B cell (primary cell): ENCODE results near the gene NTM. TPM values are rescaled to one million over a fixed set of nuclear protein-coding genes. Genes with fewer than 3 reads are reported as not detected.

Experiments
- ATAC-seq: fragments of 200-7000 bp; cut with Tn5 transposase; one replicate; pipeline ENCODE4 v1.10.0; 2021; ENCODE audit warnings: low read depth, mild to moderate bottlenecking, moderate number of reproducible peaks, moderate library complexity
- CTCF ChIA-PET: fragments of 350-600 bp; sonication (Branson Sonifier 250); formaldehyde crosslinking; loops from one replicate; lab custom pipeline; 2021; ENCODE audit warnings: antibody characterized with exemption, inconsistent platforms; lab: Charles Lee
- POLR2A ChIA-PET: fragments of 350-600 bp; sonication (Branson Sonifier 250); formaldehyde crosslinking; loops from one replicate; lab custom pipeline; 2021; ENCODE audit warnings: antibody characterized with exemption; lab: Charles Lee
- DNase-seq: peaks from one replicate; pipeline ENCODE4 v3.0.0; 2013
- H2AFZ ChIP-seq: 2 replicates; pipeline ENCODE4 v1.6.1; 2012; ENCODE audit warnings: mild to moderate bottlenecking, low read depth, low read length; ENCODE audit not compliant: insufficient read depth, poor library complexity, severe bottlenecking
- H3K27ac ChIP-seq, 2 donors: 1 replicate in 1 of 2; 2 replicates in 1 of 2; pipeline ENCODE4 v1.5.1; 2012 to 2013; ENCODE audit warnings: low read length in 2 of 2, mild to moderate bottlenecking in 2 of 2, moderate library complexity in 1 of 2
- H3K27me3 ChIP-seq, 4 experiments: fragments of 200-600 bp in 1 of 4; sonication (generic) in 1 of 4; replicated peaks in 1 of 4; 1 replicate in 2 of 4; 2 replicates in 2 of 4; pipeline versions ENCODE4 v1.6.1 to v1.7.0; 2013 to 2016; ENCODE audit warnings: low read length in 3 of 4, mild to moderate bottlenecking in 2 of 4, mixed read lengths in 1 of 4, moderate library complexity in 1 of 4; ENCODE audit not compliant: insufficient read depth in 4 of 4, control insufficient read depth in 3 of 4; ENCODE audit errors: control extremely low read depth in 1 of 4
- H3K36me3 ChIP-seq, 2 experiments: replicated peaks in 1 of 2; 1 replicate in 1 of 2; 2 replicates in 1 of 2; pipeline versions ENCODE4 v1.6.1 to v1.7.1; 2013; ENCODE audit warnings: low read length in 1 of 2; ENCODE audit not compliant: insufficient read depth in 2 of 2, control insufficient read depth in 1 of 2; ENCODE audit errors: control extremely low read depth in 1 of 2, extremely low read depth in 1 of 2
- H3K4me1 ChIP-seq, 2 donors: fragments of 200-600 bp in 1 of 2; sonication (generic) in 1 of 2; 1 replicate in 1 of 2; 2 replicates in 1 of 2; pipeline versions ENCODE4 v1.5.1 to v1.6.1; 2013 to 2017; ENCODE audit warnings: low read length in 2 of 2; ENCODE audit not compliant: control insufficient read depth in 2 of 2, insufficient read depth in 2 of 2
- H3K4me2 ChIP-seq: replicated peaks from 2 replicates; pipeline ENCODE3; 2012; ENCODE audit warnings: mild to moderate bottlenecking, low read depth, low read length; ENCODE audit not compliant: poor library complexity, severe bottlenecking
- H3K4me3 ChIP-seq, 5 experiments: fragments of 200-600 bp in 1 of 5; sonication (generic) in 1 of 5; 1 replicate in 3 of 5; 2 replicates in 2 of 5; pipeline versions ENCODE4 v1.5.1 to v1.7.0; 2011 to 2016; ENCODE audit warnings: low read length in 4 of 5, mild to moderate bottlenecking in 4 of 5, low read depth in 2 of 5, control low read depth in 1 of 5, moderate library complexity in 1 of 5; ENCODE audit not compliant: insufficient read depth in 1 of 5; ENCODE audit errors: control extremely low read depth in 1 of 5, extremely low read depth in 1 of 5
- H3K79me2 ChIP-seq: fragments of 200-600 bp; sonication (generic); one replicate; pipeline ENCODE4 v1.6.0; 2016; ENCODE audit warnings: low read length; ENCODE audit not compliant: control insufficient read depth, insufficient read depth
- H3K9ac ChIP-seq: fragments of 200-600 bp; sonication (generic); 2 replicates; pipeline ENCODE4 v1.6.1; 2017; ENCODE audit warnings: mild to moderate bottlenecking, low read length, moderate library complexity
- H3K9me3 ChIP-seq, 3 donors: one replicate each; pipeline versions ENCODE4 v1.6.1 to v1.7.1; 2013; ENCODE audit warnings: low read length in 2 of 3; ENCODE audit not compliant: control insufficient read depth in 2 of 3, insufficient read depth in 1 of 3; ENCODE audit errors: control extremely low read depth in 1 of 3
- H4K20me1 ChIP-seq: 2 replicates; pipeline ENCODE4 v1.6.0; 2012; ENCODE audit warnings: mild to moderate bottlenecking, low read length; ENCODE audit not compliant: insufficient read depth, control insufficient read depth, poor library complexity, severe bottlenecking
- H3K27ac Mint-ChIP-seq: one replicate; pipeline ENCODE4 v1.8.0; 2021; ENCODE audit warnings: mixed read lengths
- H3K27me3 Mint-ChIP-seq: one replicate; pipeline ENCODE4 v1.8.0; 2021; ENCODE audit warnings: mixed read lengths
- H3K4me1 Mint-ChIP-seq: one replicate; pipeline ENCODE4 v1.8.0; 2021; ENCODE audit warnings: mixed read lengths
- H3K4me3 Mint-ChIP-seq: one replicate; pipeline ENCODE4 v1.8.0; 2021; ENCODE audit warnings: mixed read lengths
- H3K9me3 Mint-ChIP-seq: one replicate; pipeline ENCODE4 v1.8.0; 2022; ENCODE audit warnings: mixed read lengths; ENCODE audit not compliant: insufficient read depth
- CTCF ChIP-seq: fragments of 200-600 bp; IDR thresholded peaks from one replicate; pipeline ENCODE4 v1.8.0; 2022; ENCODE audit warnings: antibody characterized with exemption, mild to moderate bottlenecking
- EZH2 ChIP-seq: IDR thresholded peaks from 2 replicates; pipeline ENCODE4 v1.6.1; 2012; ENCODE audit warnings: borderline replicate concordance, low read depth, mild to moderate bottlenecking, moderate library complexity, low read length; ENCODE audit not compliant: insufficient read depth, poor library complexity, severe bottlenecking
- WGBS: methylation state at CpG from one replicate; pipeline ENCODE4 v1.1.5; 2013; ENCODE audit warnings: missing lambda C conversion rate; ENCODE audit not compliant: insufficient coverage; 5-methylcytosine and 5-hydroxymethylcytosine counted together
- intact Hi-C: fragments of 100-400 bp; cut with micrococcal nuclease; formaldehyde crosslinking; loops from one replicate; pipeline ENCODE4 v1.10.0; 2022
- polyA plus RNA-seq: library from polyadenylated mRNA; depleted of rRNA; stranded (reverse); fragments of >200 nt; gene quantifications from 2 replicates; pipeline ENCODE4 v1.2.3, GENCODE V29; 2012
- total RNA-seq, 2 donors: library from RNA; stranded (reverse); fragments of 120-200 nt in 1 of 2; gene quantifications; 1 replicate in 1 of 2; 2 replicates in 1 of 2; pipeline versions ENCODE4 v1.2.3 to v1.2.4, GENCODE V29; 2013 to 2022

NTM gene
- total and polyA plus RNA-seq, 2 donors (not counting 1 experiment from before 2014, with no cell fraction given), result not detected

DNA sequence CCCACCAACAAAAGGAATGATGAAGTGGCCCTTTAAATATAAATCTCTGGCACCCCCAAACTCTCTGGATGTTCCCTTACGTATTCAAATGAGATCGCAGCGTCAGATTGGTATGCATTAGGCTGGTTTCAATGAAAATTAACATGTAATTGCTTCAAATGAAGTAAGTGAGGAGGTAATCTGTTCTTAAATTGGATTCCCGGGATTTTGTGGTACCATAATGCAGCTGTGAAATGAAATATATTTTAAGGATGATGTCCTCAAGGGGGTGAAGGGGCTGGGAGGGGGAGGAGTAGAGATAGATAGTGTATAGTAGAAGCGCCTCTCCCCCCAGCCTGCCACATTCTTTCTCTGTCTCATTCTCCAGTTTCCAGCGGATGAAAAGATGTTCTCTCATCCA, 748.2 kb downstream of the NTM start:
- Histone ChIP-seq H3K27ac (no peak overlapping the region), H3K9me3 (peaks cover 0 to 3% (median 0%) of the 10 kb centered on the region in 3 donors), H3K27me3 (no peaks in the 10 kb centered on the region), H3K9ac (no peak overlapping the region), H3K36me3 (no peaks in the 10 kb centered on the region), H3K4me2 (no peak overlapping the region), H3K4me3 (no peak overlapping the region), H2AFZ (no peak overlapping the region), H3K79me2 (no peaks in the 10 kb centered on the region), H3K4me1 (no peaks in the 10 kb centered on the region), H4K20me1 (no peaks in the 10 kb centered on the region)
- DNase-seq (no peak), ATAC-seq (no peak)
- Mint-ChIP-seq H3K27me3 (no peaks in the 10 kb centered on the region), H3K4me1 (no peaks in the 10 kb centered on the region), H3K9me3 (no peaks in the 10 kb centered on the region), H3K27ac (no peak overlapping the region), H3K4me3 (no peak overlapping the region)
- POLR2A ChIA-PET, result no interaction called here
- TF ChIP-seq EZH2 (no peak), CTCF (no peak)
- 84% methylated on average over 5 of the region's 6 CpGs for WGBS
- CTCF ChIA-PET, result no interaction called here
- intact Hi-C loops, result no loop called here

GRCh38 chr11:132119573-132119972, 749.2 kb downstream of the NTM start:
- Histone ChIP-seq H3K36me3 (no peaks in the 10 kb centered on the region), H3K27ac (no peak overlapping the region), H3K9me3 (peaks cover 0 to 3% (median 0%) of the 10 kb centered on the region in 3 donors), H3K9ac (no peak overlapping the region), H3K4me3 (no peak overlapping the region), H3K27me3 (no peaks in the 10 kb centered on the region), H3K79me2 (no peaks in the 10 kb centered on the region), H3K4me1 (no peaks in the 10 kb centered on the region), H3K4me2 (no peak overlapping the region), H4K20me1 (no peaks in the 10 kb centered on the region), H2AFZ (no peak overlapping the region)
- WGBS, result 91% methylated on average over 4 of the region's 4 CpGs
- no peak for ATAC-seq
- TF ChIP-seq EZH2 (no peak), CTCF (no peak)
- Mint-ChIP-seq H3K9me3 (no peaks in the 10 kb centered on the region), H3K27ac (no peak overlapping the region), H3K4me3 (no peak overlapping the region), H3K27me3 (no peaks in the 10 kb centered on the region), H3K4me1 (no peaks in the 10 kb centered on the region)
- POLR2A ChIA-PET, result no interaction called here
- intact Hi-C loops, result no loop called here
- no peak for DNase-seq
- CTCF ChIA-PET, result no interaction called here
